HG03196 (cell line): ENCODE measurements around the gene CDK8.
"Not testable (repeated sequence)": the region's sequence is repeated elsewhere in the genome, so short reads cannot be mapped to it uniquely, and the experiment has no call there.

ENCODE experiments used
- ATAC-seq: cut with Tn5 transposase; IDR thresholded peaks from one replicate; pipeline ENCODE4 v1.9.1; 2021; ENCODE audit not compliant: unreplicated experiment

The CDK8 gene

DNA sequence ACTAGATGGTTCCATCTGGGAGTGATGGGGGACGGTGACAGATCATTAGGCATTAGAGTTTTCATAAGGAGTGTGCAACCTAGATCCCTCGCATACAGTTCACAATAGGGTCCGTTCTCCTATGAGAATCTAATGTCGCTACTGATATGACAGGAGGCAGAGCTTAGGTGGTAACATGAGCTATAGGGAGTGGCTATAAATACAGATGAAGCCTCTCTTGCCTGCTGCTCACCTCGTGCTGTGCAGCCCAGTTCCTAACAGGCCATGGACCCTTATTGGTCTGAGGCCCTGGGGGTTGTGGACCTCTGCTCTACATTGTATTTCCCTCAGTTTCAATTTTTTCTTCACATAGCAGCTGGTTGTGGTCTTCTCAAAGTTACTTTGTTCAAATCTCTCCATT is 56.5 kb downstream of the CDK8 start:
- ATAC-seq: no peak

DNA sequence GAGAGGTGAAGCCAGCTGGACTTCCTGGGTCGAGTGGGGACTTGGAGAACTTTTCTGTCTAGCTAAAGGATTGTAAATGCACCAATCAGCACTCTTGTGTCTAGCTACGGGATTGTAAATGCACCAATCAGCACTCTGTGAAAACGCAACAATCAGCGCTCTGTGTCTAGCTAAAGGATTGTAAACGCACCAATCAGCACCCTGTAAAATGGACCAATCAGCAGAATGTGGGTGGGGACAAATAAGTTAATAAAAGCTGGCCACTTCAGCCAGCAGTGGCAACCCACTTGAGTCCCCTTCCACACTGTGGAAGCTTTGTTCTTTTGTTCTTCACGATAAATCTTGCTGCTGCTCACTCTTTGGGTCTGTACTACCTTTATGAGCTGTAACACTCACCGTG is 58.1 kb downstream of the CDK8 start:
- not testable (repeated sequence) for ATAC-seq

DNA sequence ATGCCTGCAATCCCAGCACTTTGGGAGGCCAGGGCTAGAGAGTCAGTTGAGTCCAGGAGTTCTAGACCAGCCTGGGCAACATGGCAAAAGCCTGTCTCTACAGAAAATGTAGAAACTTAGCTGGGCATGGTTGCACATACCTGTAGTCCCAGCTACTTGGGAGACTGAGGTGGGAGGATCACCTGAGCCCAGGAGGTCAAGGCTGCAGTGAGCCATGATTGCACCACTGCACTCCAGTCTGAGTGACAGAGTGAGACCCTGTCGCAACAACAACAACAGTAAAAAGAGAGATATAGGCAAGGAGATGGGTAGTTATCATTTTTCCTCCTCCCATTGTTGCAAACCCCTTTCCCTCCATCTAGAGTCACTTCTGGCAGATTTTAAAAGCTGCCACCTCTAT is 62.2 kb downstream of the CDK8 start:
- ATAC-seq: not testable (repeated sequence)

DNA sequence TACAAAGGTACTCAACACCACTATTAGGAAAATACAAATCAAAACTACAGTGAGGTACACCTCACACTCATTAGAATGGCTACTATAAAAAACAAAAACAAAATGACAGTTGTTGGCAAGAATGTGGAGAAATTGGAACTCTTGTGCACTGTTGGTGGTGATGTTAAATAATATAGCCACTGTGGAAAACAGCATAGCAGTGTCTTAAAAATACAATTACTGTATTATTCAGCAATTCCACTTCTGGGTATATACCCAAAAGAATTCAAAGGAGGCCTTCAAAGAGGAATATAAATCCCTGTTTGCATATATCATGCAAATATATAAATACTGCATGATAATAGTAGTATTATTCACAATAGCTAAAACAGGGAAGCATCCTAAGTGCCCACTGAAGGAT is 66.8 kb downstream of the CDK8 start:
- no peak for ATAC-seq

DNA sequence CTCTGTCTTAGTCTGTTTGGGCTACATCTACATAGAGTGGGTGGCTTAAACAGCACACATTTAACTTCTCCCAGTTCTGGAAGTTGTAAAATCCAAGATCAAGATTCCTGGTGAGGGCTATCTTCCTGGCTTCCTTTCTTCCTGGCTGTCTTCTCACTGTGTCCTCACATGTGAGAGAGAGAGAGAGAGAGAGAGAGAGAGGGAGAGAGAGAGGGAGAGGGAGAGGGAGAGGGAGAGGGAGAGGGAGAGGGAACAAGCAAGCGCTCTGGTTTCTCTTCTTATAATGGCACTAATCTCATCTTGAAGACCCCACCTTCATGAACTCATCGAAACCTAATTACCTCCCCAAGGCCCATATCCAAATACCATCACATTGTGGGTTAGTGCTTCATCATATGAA is 69.2 kb downstream of the CDK8 start:
- ATAC-seq: no peak

DNA sequence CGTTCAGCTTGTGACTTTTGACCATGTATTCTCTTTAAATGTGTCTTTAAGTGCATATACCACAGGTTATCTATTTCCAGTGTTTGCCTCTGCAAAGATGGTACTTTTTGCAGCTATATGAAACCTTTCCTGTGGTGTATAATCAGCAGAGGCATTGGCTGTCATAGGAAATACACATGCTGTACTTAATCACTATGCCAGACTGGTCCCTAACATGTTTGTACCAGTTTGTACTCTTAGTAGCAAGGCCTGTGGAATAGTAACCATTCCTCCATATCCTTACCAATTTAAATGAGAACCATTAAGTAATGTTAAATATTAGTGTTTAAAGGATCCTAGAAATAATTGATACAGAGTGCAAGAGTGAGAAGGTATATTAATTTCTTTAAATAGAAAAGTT is 69.8 kb downstream of the CDK8 start:
- no peak for ATAC-seq

DNA sequence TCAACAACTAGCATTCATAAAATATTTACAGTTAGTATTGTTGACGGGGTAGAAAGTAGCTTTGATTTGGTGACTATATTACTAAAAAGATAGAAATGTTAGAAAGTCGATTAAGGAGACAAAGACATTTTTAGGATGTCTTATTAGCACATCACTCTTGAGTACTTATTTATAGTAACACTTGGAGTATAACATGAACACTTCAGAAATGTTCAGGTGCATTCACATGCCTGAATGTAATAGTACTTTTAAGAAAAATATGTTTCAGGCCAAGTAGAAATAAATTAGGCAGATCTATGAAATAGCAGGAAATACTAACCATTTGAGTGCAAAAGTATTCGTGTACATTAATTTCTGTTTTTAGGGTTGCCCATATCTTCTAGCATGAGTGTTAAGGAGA is 70.4 kb downstream of the CDK8 start:
- no peak for ATAC-seq

DNA sequence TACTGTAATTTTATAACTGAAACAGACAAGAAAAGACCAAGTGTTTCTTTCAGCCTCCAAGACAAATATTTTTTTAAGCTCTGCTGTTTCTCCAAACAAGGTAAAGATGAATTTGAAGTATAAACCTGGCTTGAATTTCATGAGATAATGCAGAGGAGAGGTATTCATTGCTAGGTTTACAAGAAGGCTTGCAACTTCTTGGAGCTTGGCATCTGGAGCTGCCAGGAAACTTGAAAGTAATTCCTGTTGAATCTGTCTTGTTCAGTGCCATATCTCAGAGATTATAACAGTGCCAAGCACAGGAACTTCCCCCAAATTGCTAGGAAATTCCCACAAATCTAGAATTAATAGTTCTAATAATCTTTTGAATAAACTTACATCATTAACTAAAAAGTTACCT is 70.9 kb downstream of the CDK8 start:
- no peak for ATAC-seq

DNA sequence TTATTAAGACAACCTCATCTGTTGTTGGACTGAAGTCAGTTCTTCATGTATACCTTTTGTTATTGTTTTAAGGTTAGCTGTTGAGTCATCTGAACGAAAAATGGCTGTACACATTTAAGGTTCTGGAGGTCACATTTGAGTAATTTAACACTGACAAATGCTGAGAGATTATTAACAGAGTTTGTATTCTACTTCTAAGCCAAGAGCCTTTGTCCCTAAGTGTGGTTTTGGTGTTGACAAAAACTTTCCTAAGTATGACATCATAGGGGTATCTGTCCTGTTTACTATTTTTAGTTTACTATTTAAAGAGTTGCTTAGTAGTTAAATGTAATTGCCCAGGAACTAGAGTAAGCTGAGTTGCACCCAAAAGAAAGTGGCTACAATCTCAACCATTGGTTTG is 71.9 kb downstream of the CDK8 start:
- ATAC-seq: peak; percentile 86

DNA sequence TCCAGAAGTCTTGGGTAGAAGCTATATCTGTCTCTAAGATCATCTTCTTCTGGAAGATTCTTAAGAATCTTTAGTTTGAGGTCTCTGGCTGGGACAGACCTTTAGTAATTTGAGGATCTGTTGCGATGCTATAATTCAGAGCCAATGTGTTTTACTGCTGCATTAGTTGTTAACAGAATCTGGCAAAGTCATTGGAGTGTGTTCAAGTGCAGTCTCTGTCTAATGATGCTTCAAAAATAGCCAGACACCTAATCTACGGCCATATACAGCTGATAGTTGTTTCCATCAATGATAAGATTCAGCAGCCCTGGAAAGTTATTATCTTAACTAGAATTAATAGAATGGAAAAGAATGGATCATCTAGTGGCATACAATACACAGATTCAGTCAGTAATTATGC is 72.6 kb downstream of the CDK8 start:
- ATAC-seq: no peak

DNA sequence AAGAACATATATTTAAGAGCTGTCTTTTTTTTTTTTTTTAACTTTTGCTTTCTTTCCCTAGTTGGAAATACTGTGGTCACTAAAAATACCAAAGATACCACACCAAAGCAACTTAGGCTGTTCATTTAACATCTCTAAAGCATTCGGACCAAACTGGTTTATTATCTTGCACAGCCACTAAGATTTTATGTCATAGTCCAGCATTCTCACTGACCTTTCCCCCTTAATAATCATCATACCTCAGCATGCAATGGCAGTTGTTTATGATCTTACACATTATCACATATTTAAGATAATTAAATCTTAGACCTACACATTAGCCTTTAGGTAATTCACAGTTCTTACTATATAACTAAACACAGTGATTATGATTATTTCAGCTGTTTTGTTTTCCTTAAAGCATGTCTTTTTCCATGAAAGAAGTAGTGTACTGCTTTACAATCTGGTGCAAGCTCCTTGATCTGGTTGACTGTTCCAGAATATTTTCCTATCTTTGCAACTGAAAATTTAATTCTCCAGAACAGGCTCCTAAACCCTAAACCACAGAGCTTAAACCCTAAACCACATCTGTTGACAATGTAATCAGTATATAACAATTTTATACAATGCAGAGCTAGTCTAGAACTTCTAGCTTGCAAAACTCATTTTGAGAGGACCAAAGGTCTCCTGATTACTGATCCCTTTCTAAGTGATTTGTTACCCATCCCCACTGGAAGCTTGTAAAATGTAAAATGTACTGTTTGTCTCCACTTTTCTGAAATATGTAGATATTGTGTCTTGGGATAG is 74.2 kb downstream of the CDK8 start:
- ATAC-seq: no peak

DNA sequence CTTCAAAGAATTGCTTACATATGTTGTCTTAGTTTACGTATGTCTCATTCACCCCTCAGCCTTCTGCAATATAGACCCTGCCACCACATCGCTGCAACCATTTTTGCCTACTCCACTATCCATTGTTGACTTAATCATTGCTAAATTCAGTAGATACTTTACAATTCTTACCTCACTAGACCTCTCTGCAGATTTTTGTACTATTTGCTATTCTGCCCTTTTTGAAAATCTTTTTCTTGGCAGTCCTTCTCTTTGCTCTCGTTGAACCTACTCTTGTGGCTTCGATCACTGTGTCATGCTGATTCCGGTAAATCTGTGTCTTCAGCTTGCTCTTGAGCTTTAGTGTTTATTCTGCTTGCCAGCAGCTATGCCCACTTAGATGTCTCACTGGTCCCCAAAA is 81.2 kb downstream of the CDK8 start:
- ATAC-seq: no peak

DNA sequence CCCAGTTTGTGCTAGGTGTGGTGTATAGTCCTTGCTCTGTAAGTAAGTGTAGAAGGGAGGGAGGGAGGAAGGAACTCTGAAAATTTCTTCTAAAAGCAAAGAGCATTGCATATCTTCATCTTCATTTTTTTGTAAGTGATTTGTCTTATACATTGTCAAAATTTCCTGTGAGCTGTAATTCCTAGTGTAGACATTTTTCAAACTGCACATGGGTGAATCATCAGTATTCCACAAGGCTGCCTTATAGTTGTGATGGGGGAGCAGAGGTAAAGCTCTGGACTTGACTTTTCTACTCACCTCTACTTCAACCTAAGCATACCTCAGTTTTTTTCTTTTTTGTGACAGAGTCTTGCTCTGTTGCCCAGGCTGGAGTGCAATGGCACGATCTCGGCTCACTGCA is 86.9 kb downstream of the CDK8 start:
- no peak for ATAC-seq

DNA sequence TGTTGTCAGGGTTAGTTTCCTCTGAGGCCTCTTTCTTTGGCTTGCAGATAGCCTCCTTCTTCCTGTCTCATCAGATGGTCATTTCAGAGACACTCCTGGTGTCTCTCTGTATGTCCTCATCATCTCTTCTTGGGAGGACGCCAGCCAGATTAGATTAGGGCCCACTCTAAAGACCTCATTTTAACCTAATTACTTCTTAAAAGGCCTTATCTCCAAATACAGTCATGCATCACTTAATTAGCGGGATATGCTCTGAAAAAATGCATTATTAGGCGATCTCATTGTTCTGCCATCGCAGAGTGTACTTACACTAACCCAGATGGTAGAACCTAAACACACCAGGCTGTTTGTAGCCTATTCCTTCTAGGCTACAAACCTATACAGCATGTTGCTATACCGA is 89.0 kb downstream of the CDK8 start:
- ATAC-seq: no peak

DNA sequence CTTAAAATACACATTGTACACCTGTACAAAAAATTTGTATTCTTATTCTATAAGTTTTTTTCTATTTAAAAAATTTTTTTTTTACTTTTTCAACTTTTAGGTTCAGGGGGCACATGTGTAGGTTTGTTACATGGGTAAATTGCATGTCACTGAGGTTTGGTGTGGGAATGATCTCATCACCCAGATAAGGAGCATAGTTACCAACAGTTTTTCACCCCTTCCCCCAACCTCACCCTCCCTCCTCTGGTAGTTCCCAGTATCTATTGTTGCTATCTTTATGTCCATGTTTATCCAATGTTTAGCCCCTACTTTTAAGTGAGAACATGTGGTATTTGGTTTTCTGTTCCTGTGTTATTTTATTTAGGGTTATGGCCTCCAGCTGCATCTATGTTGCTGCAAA is 89.9 kb downstream of the CDK8 start:
- ATAC-seq: no peak

DNA sequence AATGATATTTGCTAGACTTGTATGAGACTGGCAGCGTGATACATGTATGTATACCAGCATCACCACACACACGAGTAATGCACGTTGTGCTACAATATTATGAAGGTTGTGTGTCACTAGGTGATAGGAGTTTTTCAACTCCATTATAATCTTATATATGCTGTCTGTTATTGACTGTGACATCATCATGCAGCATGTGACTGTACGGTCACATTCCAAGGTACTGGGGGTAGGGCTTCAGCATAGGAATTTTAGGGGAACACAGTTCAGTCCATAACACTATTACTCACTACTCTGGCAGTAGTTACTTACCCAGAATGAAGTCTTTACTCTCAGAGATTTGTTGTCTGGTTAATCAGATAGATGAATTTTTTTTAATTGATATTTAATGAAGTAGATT is 91.1 kb downstream of the CDK8 start:
- no peak for ATAC-seq

DNA sequence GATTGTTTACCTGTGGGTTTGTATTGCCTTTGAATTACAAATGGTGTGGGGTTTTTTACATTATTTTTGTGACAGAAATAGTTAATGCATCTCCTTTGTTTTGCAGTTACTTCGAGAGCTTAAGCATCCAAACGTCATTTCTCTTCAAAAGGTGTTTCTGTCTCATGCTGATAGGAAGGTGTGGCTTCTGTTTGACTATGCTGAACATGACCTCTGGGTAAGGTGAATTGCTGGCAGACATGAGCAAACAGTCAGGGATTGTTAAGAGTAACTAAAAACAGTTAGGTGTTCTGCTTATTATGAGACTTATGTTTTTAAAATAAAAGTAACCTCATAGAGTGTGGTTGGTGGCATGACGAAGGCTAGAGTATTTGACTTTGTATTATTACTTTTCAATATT is 95.0 kb downstream of the CDK8 start:
- ATAC-seq: no peak

DNA sequence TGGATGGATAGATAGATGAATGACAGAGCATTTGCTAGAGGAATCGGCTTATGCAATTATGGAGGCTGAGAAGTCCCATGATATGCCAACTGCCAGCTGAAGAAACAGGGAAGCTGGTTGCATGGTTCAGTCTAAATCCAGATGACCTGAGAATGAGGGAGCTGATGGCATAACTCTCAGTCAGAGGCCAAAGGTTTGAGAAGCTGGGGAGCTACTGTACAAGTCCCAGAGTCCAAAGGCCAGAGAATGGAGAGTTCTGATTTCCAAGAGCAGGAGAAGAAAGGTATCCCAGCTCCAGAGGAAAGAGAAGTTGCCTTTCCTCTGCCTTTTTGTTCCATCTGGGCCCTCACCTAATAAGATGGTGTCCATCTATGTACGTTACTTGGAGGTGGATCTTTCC is 108.3 kb downstream of the CDK8 start:
- ATAC-seq: no peak

DNA sequence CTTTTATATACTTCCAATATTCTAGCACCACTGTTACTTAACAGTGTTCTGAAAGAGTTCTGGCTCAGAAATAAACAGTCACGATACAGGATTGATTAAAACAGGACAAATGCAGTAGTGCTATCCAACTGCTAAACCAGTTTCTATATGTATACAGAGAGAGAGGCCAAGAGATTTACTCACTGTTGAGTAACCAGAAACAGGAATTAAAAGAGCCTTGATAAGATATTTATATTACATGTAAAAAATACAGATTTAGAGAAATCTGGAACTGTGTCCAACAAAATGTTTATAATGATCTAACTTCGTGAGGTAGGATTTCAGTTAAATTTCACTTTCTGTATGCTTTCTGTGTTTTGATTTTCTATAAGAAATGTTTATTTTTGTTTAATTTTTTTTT is 116.6 kb downstream of the CDK8 start:
- no peak for ATAC-seq

DNA sequence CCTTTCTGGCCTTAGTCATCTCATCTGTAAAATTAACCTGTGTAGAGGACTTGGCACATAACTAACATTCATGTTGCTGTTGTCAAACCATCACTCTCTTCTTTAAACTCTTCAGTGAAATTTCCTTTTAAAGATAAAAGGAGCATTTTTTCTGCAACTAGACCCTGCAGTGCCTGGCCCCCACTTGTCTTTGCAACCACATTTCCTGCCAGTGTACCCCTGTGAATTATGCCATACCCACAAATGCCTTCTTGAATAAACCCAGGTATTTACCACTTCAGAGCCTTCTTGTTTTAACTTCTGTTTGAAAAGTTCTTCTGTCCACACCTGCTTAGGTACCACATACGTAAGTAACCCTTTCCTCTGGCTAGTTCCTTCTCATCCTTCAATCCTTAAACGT is 118.8 kb downstream of the CDK8 start:
- ATAC-seq: no peak

DNA sequence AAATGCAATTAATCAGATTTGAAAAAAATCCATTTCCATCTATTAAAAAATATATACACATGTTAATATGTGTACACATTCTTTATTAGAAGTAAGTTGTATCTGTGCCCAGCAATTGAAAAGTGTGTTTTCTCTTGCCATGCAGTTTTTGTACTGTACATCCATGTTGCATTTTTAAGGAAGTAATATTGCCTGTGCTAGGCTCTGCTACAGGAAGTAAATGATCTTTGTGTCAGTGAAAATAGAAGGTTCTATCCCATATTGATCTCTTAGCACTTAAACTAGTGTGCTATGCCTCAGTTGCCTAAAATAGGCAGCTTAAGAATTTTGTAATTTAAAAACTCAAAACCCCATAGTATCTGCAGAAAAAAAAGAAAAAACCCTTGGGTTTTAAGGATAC is 122.5 kb downstream of the CDK8 start:
- ATAC-seq: no peak

DNA sequence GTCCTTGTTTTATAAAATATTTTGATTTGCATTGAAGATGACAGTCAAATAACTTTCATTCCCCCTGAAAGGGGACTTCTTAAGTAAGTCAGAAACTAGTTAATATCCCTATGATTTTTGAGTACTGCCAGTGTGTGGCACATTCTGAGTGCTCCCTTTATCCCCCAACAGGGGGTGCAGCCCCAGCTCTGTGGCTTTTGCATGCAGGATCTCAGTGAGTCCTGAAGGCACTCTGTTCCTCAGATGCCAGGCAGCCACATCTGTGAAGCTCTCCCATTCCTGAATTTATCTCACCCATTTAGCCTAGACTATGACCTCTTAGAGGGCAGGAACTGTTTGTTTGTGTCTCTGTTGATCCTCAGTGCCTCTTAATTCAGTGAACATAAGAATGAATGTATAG is 123.1 kb downstream of the CDK8 start:
- no peak for ATAC-seq

DNA sequence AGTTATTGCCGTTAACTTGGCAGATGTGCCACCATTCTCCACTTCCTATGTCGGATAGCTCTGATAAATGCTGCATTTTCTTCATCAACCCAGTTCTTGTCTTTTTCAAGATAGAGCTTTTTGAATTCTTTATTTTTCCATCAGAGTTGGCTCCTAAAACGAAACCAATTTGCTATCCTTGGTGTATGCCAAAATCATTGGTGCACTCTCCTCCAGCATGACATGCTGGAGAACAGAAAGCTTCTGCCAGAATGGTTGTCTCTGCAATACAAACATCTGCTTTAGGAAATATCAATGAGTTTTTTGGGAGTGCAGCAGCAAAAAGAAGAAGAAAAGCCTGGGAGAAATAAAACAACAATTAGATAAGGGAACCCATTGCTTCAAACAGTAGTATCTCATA is 124.2 kb downstream of the CDK8 start:
- no peak for ATAC-seq
